A549 treated with dexamethasone at 1 μM for 4 hours (cell line): ENCODE results near the gene NDUFAB1. TPM values are rescaled to one million over a fixed set of nuclear protein-coding genes. Genes with fewer than 3 reads are reported as not detected.

Experiments
- total RNA-seq: library from RNA; stranded (reverse); fragments of 200-300 nt; extraction: Qiagen RNA extraction; gene quantifications from 5 replicates; pipeline ENCODE4 v1.2.3, GENCODE V29; 2022

NDUFAB1 gene
- 151 to 173 TPM (median 157 TPM) in 5 replicates for total RNA-seq

DNA sequence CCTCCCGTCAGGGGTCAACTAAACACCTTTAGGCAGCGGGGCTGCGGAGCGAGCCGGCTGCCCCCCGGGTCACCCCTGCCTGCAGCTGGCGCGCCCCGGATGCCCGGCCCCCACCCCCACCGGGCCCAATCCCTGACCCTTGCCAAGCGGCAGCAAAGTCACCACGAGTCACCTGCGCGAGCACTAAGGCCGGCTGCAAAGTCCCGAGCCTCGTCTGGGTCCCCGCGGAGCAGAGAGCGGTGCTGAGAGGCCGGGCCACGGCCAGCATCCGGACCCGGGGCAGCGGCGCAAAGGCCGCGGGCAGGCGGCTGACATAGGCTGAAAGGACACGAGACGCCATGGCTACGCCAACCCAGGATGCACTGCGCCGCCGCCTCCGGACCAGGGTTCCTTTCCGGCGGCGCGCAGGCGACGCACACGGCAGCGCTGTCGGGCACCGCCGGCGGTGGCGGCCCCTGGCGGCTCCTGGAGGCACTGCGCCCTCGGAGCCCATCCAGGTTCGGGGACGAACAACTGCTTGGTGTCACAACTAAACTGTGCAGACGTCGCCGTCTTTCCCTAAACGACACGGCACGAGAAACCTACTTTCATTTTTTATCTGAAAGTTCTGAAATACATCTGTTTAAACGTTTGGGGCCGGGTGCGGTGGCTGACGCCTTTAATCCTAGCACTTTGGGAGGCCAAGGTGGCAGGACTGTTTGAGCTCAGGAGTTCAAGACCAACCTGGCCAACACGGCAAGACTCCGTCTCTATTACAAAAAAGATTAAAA, at the start of gene NDUFAB1:
Gene NDUFAB1, minus strand, starts transcription at position 366 of the 770 bp plus-strand sequence. Its CDS starts 26 bp downstream, at position 340.

DNA sequence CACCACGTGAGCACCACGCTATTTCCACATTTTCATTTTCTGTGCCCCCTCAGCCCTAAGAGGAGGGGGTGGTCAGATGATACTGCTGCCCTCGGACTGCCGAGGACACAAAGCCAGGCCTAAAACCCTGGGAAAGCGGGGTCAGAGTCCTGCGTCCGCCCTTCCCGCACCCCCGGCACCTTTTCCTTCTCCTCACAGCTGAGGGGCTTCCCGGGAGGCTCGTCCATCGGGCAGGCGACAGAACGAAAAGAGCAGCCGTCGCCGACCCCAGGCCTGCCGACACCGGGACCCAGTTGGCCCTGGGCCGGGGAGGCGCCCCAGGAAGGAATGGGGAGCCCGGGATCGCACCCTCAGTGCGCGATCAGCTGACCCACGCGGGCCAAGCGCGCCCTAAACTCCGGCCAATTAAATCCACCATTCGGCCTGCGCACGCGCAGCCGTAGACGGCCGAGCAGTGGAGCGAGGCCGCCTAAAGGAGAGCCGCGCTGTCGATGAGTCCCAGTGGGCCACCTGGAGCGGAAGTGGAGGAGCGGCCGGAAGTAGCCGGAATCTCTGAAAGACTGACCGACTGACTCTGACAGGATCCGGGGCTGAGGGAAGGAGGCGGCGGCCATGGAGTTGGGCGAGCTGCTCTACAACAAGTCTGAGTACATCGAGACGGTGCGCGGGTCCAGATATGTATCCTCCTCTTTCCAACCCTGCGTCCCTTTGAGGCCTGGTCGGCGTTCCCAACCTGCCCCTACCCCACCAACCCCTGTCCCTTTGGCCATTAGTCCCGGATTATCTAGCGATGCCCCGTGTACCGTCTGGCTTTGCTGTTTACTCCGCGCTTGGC, 45.0 kb upstream of the NDUFAB1 start, which contains the start of the genes DCTN5 and PALB2:
Gene DCTN5, plus strand, starts transcription at position 536 of the 835 bp plus-strand sequence. Its CDS starts 77 bp downstream, at position 613.
Gene PALB2, minus strand, starts transcription at position 380 of the 835 bp plus-strand sequence. Its CDS starts 153 bp downstream, at position 227.

DNA sequence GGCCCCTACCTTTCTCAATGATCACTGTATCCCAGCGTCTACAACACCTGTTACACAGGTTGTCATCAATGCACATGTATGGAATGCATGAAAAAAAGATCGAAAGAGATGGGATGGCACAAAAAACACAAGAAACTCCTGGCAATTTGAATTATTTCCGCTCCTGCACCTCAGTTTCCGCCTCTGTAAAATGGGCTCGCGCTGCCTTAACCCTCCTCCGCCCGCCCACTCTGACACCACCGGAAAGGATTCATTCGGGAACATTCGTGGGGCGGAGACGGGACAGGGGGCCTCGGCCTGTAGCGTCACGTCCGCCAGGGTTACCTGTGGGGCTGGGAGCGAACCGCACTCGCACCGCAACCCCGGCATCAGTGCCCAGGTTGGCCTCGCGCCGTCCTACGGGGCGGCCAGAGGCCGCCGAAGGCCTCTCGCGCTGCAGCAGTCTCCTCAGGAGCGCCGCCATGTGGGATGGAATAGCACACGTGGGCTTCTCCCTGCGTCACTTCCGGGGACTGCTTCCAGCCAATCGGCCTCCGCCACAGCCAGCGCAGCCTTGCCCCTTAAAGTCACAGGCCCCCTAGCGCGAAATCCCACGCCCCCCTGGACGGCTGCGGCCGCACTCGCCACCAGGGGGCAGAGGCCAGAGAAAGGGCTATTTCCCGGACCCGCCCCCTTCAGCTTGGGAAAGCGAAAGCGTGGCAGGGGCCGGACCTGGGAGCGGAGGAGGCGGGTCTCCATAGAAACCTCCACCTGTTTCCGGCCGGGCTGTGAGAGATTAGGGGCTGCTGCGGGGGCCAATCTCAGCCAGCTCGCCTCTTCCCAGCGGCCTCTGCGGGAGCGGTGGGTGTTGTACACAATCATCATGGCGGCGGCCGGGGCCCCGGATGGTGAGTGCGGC, 39.0 kb downstream of the NDUFAB1 start, which contains the start of the genes EARS2 and UBFD1:
Gene EARS2, minus strand, starts transcription at position 470 of the 898 bp plus-strand sequence. Its CDS starts 7 bp downstream, at position 463.
Gene UBFD1, plus strand, starts transcription at position 847 of the 898 bp plus-strand sequence. Its CDS starts 16 bp downstream, at position 863.

Other genes with a start within 250 kb of the NDUFAB1 start
- 13.3 to 19.3 TPM (median 18.8 TPM) in 5 replicates for gene COG7, start 143.1 kb downstream of the NDUFAB1 start, total RNA-seq
- 23.4 to 32.9 TPM (median 28.4 TPM) in 5 replicates for gene GGA2, start 85.8 kb downstream of the NDUFAB1 start, total RNA-seq
- 24.6 to 31.3 TPM (median 30.1 TPM) in 5 replicates for gene EARS2, start 39.0 kb downstream of the NDUFAB1 start, total RNA-seq
- gene UBFD1, start 38.6 kb downstream of the NDUFAB1 start, total RNA-seq, result 35.6 to 52.7 TPM (median 50.5 TPM) in 5 replicates
- 11.0 to 14.6 TPM (median 12.9 TPM) in 5 replicates for gene PALB2, start 45.0 kb upstream of the NDUFAB1 start, total RNA-seq
- 66.7 to 76.6 TPM (median 74.1 TPM) in 5 replicates for gene DCTN5, start 45.1 kb upstream of the NDUFAB1 start, total RNA-seq
- gene PLK1, start 82.6 kb upstream of the NDUFAB1 start, total RNA-seq, result 148 to 173 TPM (median 166 TPM) in 5 replicates
- gene ERN2, start 116.9 kb upstream of the NDUFAB1 start, total RNA-seq, result not detected in 5 replicates
- gene CHP2, start 158.7 kb upstream of the NDUFAB1 start, total RNA-seq, result 0.05 TPM in 1 of 5 replicates, not detected in the others
- 0.17 to 0.23 TPM (median 0.22 TPM) in 5 replicates for gene PRKCB, start 239.7 kb upstream of the NDUFAB1 start, total RNA-seq